Peyer's patch (tissue), 4 donors: ENCODE data around the gene PAX8. TPM values are rescaled to one million over a fixed set of nuclear protein-coding genes. Genes with fewer than 3 reads are reported as not detected.

Experiments used
- DNase-seq, 3 donors: peaks; one replicate each; pipeline ENCODE4 v3.0.0-alpha.2; 2017 to 2019
- H3K27ac ChIP-seq, 4 donors: fragments of 200-600 bp; sonication (generic); one replicate each; pipeline ENCODE4 v1.5.1; 2016 to 2019
- H3K27me3 ChIP-seq, 2 donors: fragments of 200-600 bp; sonication (generic); one replicate each; pipeline ENCODE4 v1.5.1; 2019
- H3K36me3 ChIP-seq, 3 donors: fragments of 200-600 bp; sonication (generic); one replicate each; pipeline ENCODE4 v1.5.1; 2016 to 2019
- H3K4me1 ChIP-seq, 4 donors: fragments of 200-600 bp; sonication (generic); one replicate each; pipeline ENCODE4 v1.5.1; 2016 to 2019
- H3K4me3 ChIP-seq, 4 donors: fragments of 200-600 bp; sonication (generic); 1 replicate in 3 of 4; 2 replicates in 1 of 4; pipeline ENCODE4 v1.5.1; 2016 to 2019; ENCODE audit warnings: mild to moderate bottlenecking in 1 of 4
- H3K9me3 ChIP-seq, 4 donors: fragments of 200-600 bp; sonication (generic); one replicate each; pipeline ENCODE4 v1.5.1; 2016 to 2019; ENCODE audit warnings: mild to moderate bottlenecking in 1 of 4
- CTCF ChIP-seq, 6 experiments: fragments of 450-650 bp in 4 of 6; fragments of 200-600 bp in 2 of 6; sonication (generic) in 1 of 6; IDR thresholded peaks; one replicate each; pipeline ENCODE4 v1.5.1; 2017 to 2019; ENCODE audit warnings: antibody characterized with exemption in 6 of 6, mild to moderate bottlenecking in 3 of 6, moderate library complexity in 1 of 6
- POLR2A ChIP-seq, 2 donors: fragments of 450-650 bp; IDR thresholded peaks; one replicate each; pipeline ENCODE4 v1.5.1; 2017; ENCODE audit warnings: antibody characterized with exemption in 2 of 2, mild to moderate bottlenecking in 2 of 2, moderate library complexity in 2 of 2
- total RNA-seq, 4 donors: library from RNA; depleted of rRNA; stranded (reverse); fragments of >200 nt; gene quantifications; one replicate each; pipeline ENCODE4 v1.1.0, GENCODE V29; 2016

The PAX8 gene
- total RNA-seq, 4 donors from 2014 or later: 3.3 to 22.1 (median 14.2) TPM

GRCh38 chr2:113255140-113256070 lies 23.3 kb downstream of the PAX8 start:
- TF ChIP-seq POLR2A (IDR thresholded peaks at IDR 0.05): no peak
- TF ChIP-seq CTCF (IDR thresholded peaks at IDR 0.05): no peak
- H3K4me3 ChIP-seq: no peak overlapping the region
- no peaks in the 10 kb centered on the region for H3K27me3 ChIP-seq
- no peak overlapping the region for H3K27ac ChIP-seq
- no peaks in the 10 kb centered on the region for H3K9me3 ChIP-seq
- no peak for DNase-seq
- H3K4me1 ChIP-seq: peaks cover 0 to 12% (median 2%) of the 10 kb centered on the region in 4 donors
- H3K36me3 ChIP-seq: no peaks in the 10 kb centered on the region

- TF ChIP-seq POLR2A (IDR thresholded peaks at IDR 0.05) (no peak), CTCF (IDR thresholded peaks at IDR 0.05) (no peak)
- Histone ChIP-seq H3K27ac (no peak overlapping the region), H3K36me3 (no peaks in the 10 kb centered on the region), H3K4me1 (peaks cover 0 to 19% (median 2%) of the 10 kb centered on the region in 4 donors), H3K9me3 (no peaks in the 10 kb centered on the region), H3K27me3 (no peaks in the 10 kb centered on the region), H3K4me3 (no peak overlapping the region)
- DNase-seq: no peak
These were observed 25.3 kb downstream of the PAX8 start for GRCh38 chr2:113253453-113253852.

- peaks cover 0 to 19% (median 2%) of the 10 kb centered on the region in 4 donors for H3K4me1 ChIP-seq
- no peaks in the 10 kb centered on the region for H3K27me3 ChIP-seq
- H3K9me3 ChIP-seq: no peaks in the 10 kb centered on the region
- no peaks in the 10 kb centered on the region for H3K36me3 ChIP-seq
- no peak for TF ChIP-seq POLR2A (IDR thresholded peaks at IDR 0.05)
- no peak for TF ChIP-seq CTCF (IDR thresholded peaks at IDR 0.05)
- DNase-seq: no peak
- H3K4me3 ChIP-seq: no peak overlapping the region
- no peak overlapping the region for H3K27ac ChIP-seq
These were observed 26.6 kb downstream of the PAX8 start for GRCh38 chr2:113252047-113252590.

DNA sequence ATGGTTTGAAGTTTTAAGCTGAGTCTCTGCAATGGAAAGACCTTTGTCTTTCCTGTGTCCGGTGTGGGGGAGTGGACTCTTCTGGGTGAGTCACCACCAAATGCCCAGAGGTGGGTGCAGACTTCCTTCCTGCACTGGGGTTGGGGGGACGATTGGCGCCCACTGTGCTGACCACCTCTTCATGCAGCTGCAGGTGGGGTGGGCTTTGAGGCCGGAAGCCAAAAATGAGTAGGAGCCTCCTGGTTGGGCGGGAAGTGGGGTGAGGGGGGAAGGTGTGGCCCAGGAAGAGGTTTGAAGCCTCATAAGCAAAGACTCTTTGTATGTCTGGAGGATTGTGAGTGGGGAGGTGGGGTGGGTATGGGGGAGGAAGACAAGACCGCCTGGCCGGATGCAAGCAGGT lies 27.6 kb downstream of the PAX8 start:
- Histone ChIP-seq H3K36me3 (no peaks in the 10 kb centered on the region), H3K27ac (no peak overlapping the region), H3K4me3 (no peak overlapping the region), H3K9me3 (no peaks in the 10 kb centered on the region), H3K4me1 (peaks cover 0 to 19% (median 2%) of the 10 kb centered on the region in 4 donors), H3K27me3 (no peaks in the 10 kb centered on the region)
- peak in 2 of 3 donors; percentile 55 to 75 for DNase-seq
- TF ChIP-seq POLR2A (IDR thresholded peaks at IDR 0.05) (no peak), CTCF (IDR thresholded peaks at IDR 0.05) (no peak)

DNA sequence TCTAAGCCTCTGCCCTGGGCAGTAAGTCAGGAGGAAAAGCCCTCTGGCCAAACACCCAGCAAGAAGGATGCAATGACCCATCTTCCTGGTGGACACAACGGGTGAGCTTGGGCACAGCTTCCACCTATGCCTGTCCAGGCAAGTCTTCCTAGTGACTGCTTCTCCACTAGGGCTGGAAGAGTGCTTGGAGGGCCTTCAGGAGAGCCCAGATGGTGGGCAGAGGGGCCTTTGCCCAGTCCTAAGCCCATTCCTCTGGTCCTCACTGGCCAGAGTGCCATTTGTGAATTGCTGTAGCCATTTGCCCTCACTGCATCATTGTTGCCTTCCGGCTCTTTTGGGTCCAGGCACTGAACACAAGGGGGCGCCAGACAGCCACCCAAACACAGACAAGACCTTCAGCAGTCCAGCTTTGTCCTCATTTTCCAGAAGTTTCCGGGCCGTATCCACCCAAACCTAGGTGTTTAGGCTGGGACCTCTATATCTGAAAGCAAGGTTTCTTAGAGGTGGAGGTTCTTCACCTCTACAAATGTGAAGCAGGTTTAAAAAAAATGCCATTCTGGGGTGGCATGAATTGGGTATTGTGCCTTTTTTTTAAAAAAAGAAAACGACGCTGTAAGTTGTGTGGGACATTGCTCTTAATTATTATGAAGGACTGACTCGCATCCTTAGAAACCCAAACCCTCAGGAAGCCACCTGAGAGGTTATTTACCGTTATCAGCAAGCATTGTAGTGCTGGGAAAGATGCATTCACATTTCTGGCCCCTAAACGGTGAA lies 29.5 kb downstream of the PAX8 start:
- DNase-seq: peak; percentile 75 to 92 (median 86)
- Histone ChIP-seq H3K9me3 (no peaks in the 10 kb centered on the region), H3K36me3 (no peaks in the 10 kb centered on the region), H3K27me3 (no peaks in the 10 kb centered on the region), H3K27ac (no peak overlapping the region), H3K4me3 (no peak overlapping the region), H3K4me1 (peaks cover 0 to 19% (median 2%) of the 10 kb centered on the region in 4 donors)
- TF ChIP-seq CTCF (IDR thresholded peaks at IDR 0.05): peak; percentile 82 to 92 (median 88)
- no peak for TF ChIP-seq POLR2A (IDR thresholded peaks at IDR 0.05)
